Stimulated activated CD4-positive, alpha-beta T cell treated with anti-CD3 and anti-CD28 coated beads, Interleukin-1b, Interleukin-23, amount 100 ng/mL, for 1 hour (primary cell): ENCODE measurements around the gene ZSWIM1.

ENCODE experiments used
- DNase-seq, 2 donors: peaks; one replicate each; pipeline ENCODE4 v3.0.0-alpha.2; 2020; ENCODE audit warnings: low read depth in 2 of 2

Gene ZSWIM1

GRCh38 chr20:45909336-45909808 is 28.3 kb downstream of the ZSWIM1 start:
- DNase-seq, result no peak

- DNase-seq, result no peak
These were observed 29.0 kb downstream of the ZSWIM1 start for GRCh38 chr20:45909817-45910669.

GRCh38 chr20:45910670-45911485 is 29.9 kb downstream of the ZSWIM1 start:
- DNase-seq, result peak; percentile 66 to 94

GRCh38 chr20:45911486-45912343 is 30.7 kb downstream of the ZSWIM1 start, which contains the start of gene PLTP:
PLTP (minus strand) TSS chr20:45912155; CDS start chr20:45911452, 703 bp downstream.
- no peak for DNase-seq

- no peak for DNase-seq
These were observed 31.3 kb downstream of the ZSWIM1 start for GRCh38 chr20:45912344-45912682.

- no peak for DNase-seq
These were observed 32.1 kb downstream of the ZSWIM1 start for GRCh38 chr20:45913116-45913515.

- no peak for DNase-seq
These were observed 36.7 kb downstream of the ZSWIM1 start for GRCh38 chr20:45917790-45918141.

GRCh38 chr20:45918182-45918737 is 37.2 kb downstream of the ZSWIM1 start:
- DNase-seq, result no peak

GRCh38 chr20:45918779-45919537 is 37.9 kb downstream of the ZSWIM1 start:
- no peak for DNase-seq

- no peak for DNase-seq
These were observed 38.7 kb downstream of the ZSWIM1 start for GRCh38 chr20:45919542-45920399.

GRCh38 chr20:45920462-45921336 is 39.7 kb downstream of the ZSWIM1 start:
- DNase-seq, result no peak

GRCh38 chr20:45921337-45922189 is 40.5 kb downstream of the ZSWIM1 start:
- no peak for DNase-seq

GRCh38 chr20:45924391-45925261 is 43.6 kb downstream of the ZSWIM1 start:
- DNase-seq, result no peak

- DNase-seq, result no peak
These were observed 44.9 kb downstream of the ZSWIM1 start for GRCh38 chr20:45925821-45926506.

- DNase-seq, result no peak
These were observed 45.7 kb downstream of the ZSWIM1 start for GRCh38 chr20:45926731-45927070.
